Activated T-cell treated with anti-CD3 and anti-CD28 coated beads, Interleukin-2, amount 50 U/mL, for 72 hours (primary cell): ENCODE measurements around the gene CDH4. TPM values are rescaled to one million over a fixed set of nuclear protein-coding genes. Genes with fewer than 3 reads are reported as not detected.

Experiments
- ATAC-seq, 2 donors: fragments of 150-1000 bp; cut with Tn5 transposase; replicated peaks in 1 of 2; 2 replicates each; pipeline ENCODE4 v1.10.0; 2021; ENCODE audit warnings: moderate library complexity in 2 of 2, mild to moderate bottlenecking in 1 of 2
- DNase-seq, 2 donors: peaks; one replicate each; pipeline ENCODE4 v3.0.0; 2021 to 2022; ENCODE audit warnings: mixed read lengths in 1 of 2
- H3K27ac Mint-ChIP-seq: one replicate; pipeline ENCODE4 v1.8.0; 2022; ENCODE audit warnings: mild to moderate bottlenecking, moderate library complexity, mixed read lengths
- H3K27me3 Mint-ChIP-seq: one replicate; pipeline ENCODE4 v1.8.0; 2022; ENCODE audit warnings: low read depth, mixed read lengths
- H3K36me3 Mint-ChIP-seq, 2 donors: one replicate each; pipeline ENCODE4 v1.8.0; 2022; ENCODE audit warnings: mixed read lengths in 2 of 2, mild to moderate bottlenecking in 1 of 2; ENCODE audit not compliant: insufficient read depth in 2 of 2
- H3K4me1 Mint-ChIP-seq: one replicate; pipeline ENCODE4 v1.8.0; 2022; ENCODE audit warnings: low read depth, mixed read lengths
- H3K4me3 Mint-ChIP-seq, 2 donors: one replicate each; pipeline ENCODE4 v1.8.0; 2022; ENCODE audit warnings: mild to moderate bottlenecking in 2 of 2, mixed read lengths in 2 of 2, moderate library complexity in 2 of 2
- H3K9me3 Mint-ChIP-seq, 2 donors: one replicate each; pipeline ENCODE4 v1.8.0; 2022; ENCODE audit warnings: mixed read lengths in 2 of 2
- total RNA-seq, 2 donors: library from RNA; stranded (reverse); gene quantifications; one replicate each; pipeline ENCODE4 v1.2.3, GENCODE V29; 2022

CDH4 gene
- total RNA-seq, 2 donors from 2014 or later: 0.17 to 0.35 TPM

GRCh38 chr20:61815176-61815575, 563.1 kb downstream of the CDH4 start:
- H3K9me3 Mint-ChIP-seq: no peaks in the 10 kb centered on the region
- H3K36me3 Mint-ChIP-seq: no peaks in the 10 kb centered on the region
- DNase-seq: no peak
- no peak for ATAC-seq
- H3K27ac Mint-ChIP-seq: no peak overlapping the region
- no peak overlapping the region for H3K4me3 Mint-ChIP-seq
- no peaks in the 10 kb centered on the region for H3K4me1 Mint-ChIP-seq
- no peaks in the 10 kb centered on the region for H3K27me3 Mint-ChIP-seq

DNA sequence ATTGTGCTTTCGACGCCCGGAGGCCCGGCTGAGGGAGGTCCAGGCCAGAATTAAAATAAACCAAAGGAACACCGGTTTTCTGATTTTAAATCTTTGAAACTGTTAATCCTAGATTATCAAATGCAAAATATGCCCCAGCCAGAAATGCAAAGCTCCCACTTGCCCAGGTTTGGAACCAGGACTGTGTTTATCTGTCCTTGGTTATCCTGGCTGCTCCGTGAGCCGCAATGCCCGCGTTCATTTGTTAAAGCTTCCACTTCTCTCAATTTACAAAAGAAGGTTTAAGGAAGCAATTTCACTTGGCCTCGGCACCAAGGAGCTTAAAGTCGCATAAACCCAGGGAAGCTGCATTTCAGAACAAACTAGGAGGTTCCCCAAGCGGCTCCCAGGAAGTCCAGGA, 563.6 kb downstream of the CDH4 start:
- Mint-ChIP-seq H3K4me1 (no peaks in the 10 kb centered on the region), H3K36me3 (no peaks in the 10 kb centered on the region), H3K4me3 (no peak overlapping the region), H3K9me3 (no peaks in the 10 kb centered on the region), H3K27me3 (no peaks in the 10 kb centered on the region), H3K27ac (no peak overlapping the region)
- no peak for ATAC-seq
- DNase-seq: no peak

GRCh38 chr20:61816606-61817460, 564.8 kb downstream of the CDH4 start:
- H3K27ac Mint-ChIP-seq: no peak overlapping the region
- no peaks in the 10 kb centered on the region for H3K4me1 Mint-ChIP-seq
- no peaks in the 10 kb centered on the region for H3K27me3 Mint-ChIP-seq
- DNase-seq (no peak), ATAC-seq (no peak)
- H3K9me3 Mint-ChIP-seq: no peaks in the 10 kb centered on the region
- no peaks in the 10 kb centered on the region for H3K36me3 Mint-ChIP-seq
- H3K4me3 Mint-ChIP-seq: no peak overlapping the region

GRCh38 chr20:61817575-61817974, 565.5 kb downstream of the CDH4 start:
- Mint-ChIP-seq H3K4me1 (no peaks in the 10 kb centered on the region), H3K27me3 (no peaks in the 10 kb centered on the region), H3K36me3 (no peaks in the 10 kb centered on the region), H3K4me3 (no peak overlapping the region), H3K9me3 (no peaks in the 10 kb centered on the region), H3K27ac (no peak overlapping the region)
- no peak for ATAC-seq
- DNase-seq: no peak

DNA sequence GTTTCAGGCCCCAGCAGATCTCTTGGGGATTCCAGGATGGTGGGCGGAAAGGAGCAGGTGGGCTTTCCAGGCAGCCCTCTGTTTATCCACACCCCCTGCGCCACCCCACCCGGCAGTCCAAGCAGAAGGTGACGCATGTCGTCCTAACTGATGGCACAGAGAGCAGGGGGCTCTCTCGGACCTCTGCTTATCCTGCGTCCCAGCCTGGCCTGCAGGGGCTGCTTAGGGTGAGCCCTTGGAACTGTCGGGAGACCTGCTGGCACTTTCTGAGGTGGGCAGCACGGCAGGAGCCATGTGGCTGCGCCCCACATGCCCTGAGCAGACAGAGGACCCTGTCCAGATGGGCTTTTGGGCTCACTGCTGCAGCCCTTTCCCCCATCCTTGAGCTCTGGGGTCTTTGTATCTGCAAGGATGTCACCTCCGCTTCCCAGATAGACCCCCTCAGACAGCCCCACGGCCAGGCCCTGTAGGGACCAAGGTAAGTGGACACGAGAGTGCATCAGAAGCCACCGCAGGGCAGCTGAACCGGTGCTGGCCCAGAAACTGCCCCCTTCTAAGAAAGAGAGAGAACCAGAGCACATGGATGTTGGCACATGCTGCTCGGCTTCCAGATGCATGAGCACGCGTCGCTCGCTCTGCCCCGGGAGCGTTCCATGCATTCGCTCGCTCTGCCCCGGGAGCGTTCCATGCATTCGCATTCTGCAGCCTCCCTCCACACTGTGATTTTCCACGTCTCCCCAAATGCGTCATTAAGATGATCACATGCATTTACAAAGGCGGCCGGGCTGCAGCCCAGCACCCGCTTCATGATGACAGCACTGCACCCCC, 566.9 kb downstream of the CDH4 start:
- Mint-ChIP-seq H3K36me3 (peaks cover 0 to 3% of the 10 kb centered on the region in 2 donors), H3K4me1 (no peaks in the 10 kb centered on the region), H3K4me3 (no peak overlapping the region), H3K27ac (no peak overlapping the region), H3K27me3 (no peaks in the 10 kb centered on the region), H3K9me3 (peaks cover 3 to 4% of the 10 kb centered on the region in 2 donors)
- DNase-seq (no peak), ATAC-seq (no peak)

- H3K27ac Mint-ChIP-seq: no peak overlapping the region
- no peak for ATAC-seq
- H3K4me3 Mint-ChIP-seq: no peak overlapping the region
- DNase-seq: no peak
- H3K36me3 Mint-ChIP-seq: peaks cover 0 to 3% of the 10 kb centered on the region in 2 donors
- no peaks in the 10 kb centered on the region for H3K27me3 Mint-ChIP-seq
- no peaks in the 10 kb centered on the region for H3K4me1 Mint-ChIP-seq
- H3K9me3 Mint-ChIP-seq: peaks cover 3 to 4% of the 10 kb centered on the region in 2 donors
Observed at GRCh38 chr20:61819574-61819846, 567.4 kb downstream of the CDH4 start.

- Mint-ChIP-seq H3K4me3 (no peak overlapping the region), H3K36me3 (peaks cover 0 to 3% of the 10 kb centered on the region in 2 donors), H3K9me3 (peaks cover 3 to 4% of the 10 kb centered on the region in 2 donors), H3K27ac (no peak overlapping the region), H3K4me1 (no peaks in the 10 kb centered on the region), H3K27me3 (no peaks in the 10 kb centered on the region)
- DNase-seq (no peak), ATAC-seq (no peak)
Observed at GRCh38 chr20:61819921-61820825, 568.1 kb downstream of the CDH4 start.

DNA sequence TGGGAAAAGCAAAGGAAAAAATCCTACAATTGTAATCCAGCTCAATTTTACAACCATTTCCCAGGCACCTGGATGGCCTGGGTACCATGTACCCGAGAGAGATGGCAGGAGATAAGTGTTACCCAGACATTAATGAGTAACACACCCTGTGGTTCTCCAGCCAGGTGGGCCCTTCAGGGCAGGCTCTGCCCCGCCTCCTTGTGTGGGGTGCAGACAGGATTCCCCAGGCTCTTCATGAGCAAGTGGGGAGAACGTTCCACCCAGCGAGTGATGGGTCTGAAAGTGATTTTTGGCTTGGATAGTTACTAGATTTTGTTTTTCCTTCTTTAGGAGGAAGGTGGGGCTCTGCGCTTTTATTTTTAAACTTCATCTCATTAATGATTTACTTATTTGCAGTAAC, 569.7 kb downstream of the CDH4 start:
- Mint-ChIP-seq H3K27ac (no peak overlapping the region), H3K4me1 (no peaks in the 10 kb centered on the region), H3K4me3 (no peak overlapping the region), H3K36me3 (peaks cover 0 to 3% of the 10 kb centered on the region in 2 donors), H3K9me3 (peaks cover 3 to 4% of the 10 kb centered on the region in 2 donors), H3K27me3 (no peaks in the 10 kb centered on the region)
- no peak for ATAC-seq
- no peak for DNase-seq

- Mint-ChIP-seq H3K9me3 (peaks cover 3 to 4% of the 10 kb centered on the region in 2 donors), H3K4me1 (no peaks in the 10 kb centered on the region), H3K36me3 (peaks cover 0 to 3% of the 10 kb centered on the region in 2 donors), H3K27ac (no peak overlapping the region), H3K4me3 (no peak overlapping the region), H3K27me3 (no peaks in the 10 kb centered on the region)
- ATAC-seq (no peak), DNase-seq (no peak)
Observed at GRCh38 chr20:61822396-61822795, 570.3 kb downstream of the CDH4 start.

- H3K4me1 Mint-ChIP-seq: no peaks in the 10 kb centered on the region
- no peak for ATAC-seq
Observed at GRCh38 chr20:61823242-61823641, 571.2 kb downstream of the CDH4 start.

DNA sequence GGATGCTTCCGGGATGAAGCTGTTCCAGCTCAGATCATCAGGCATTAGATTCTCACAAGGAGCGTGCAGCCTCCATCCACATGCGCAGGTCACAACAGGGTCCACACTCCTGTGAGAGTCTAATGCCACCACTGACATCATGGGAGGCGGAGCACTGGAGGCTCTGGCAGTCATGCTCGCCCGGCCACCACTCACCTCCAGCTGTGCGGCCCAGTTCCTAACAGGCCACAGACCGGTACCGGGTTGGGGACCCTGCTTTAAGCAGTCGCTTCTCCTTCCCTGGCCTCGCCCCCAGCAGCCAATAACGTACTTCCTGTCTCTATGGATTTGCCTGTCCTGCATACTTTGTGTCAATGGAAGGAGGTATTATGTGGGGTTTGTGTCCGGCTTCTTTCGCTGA, 576.8 kb downstream of the CDH4 start:
- H3K9me3 Mint-ChIP-seq: no peaks in the 10 kb centered on the region
- no peak overlapping the region for H3K4me3 Mint-ChIP-seq

More at GRCh38 chr20:61823242-61823641, 571.2 kb downstream of the CDH4 start:
- Mint-ChIP-seq H3K36me3 (peaks cover 0 to 3% of the 10 kb centered on the region in 2 donors), H3K9me3 (peaks cover 3 to 4% of the 10 kb centered on the region in 2 donors), H3K27me3 (no peaks in the 10 kb centered on the region), H3K4me3 (no peak overlapping the region), H3K27ac (no peak overlapping the region)
- DNase-seq: no peak

GRCh38 chr20:61829526-61829925, 577.5 kb downstream of the CDH4 start:
- no peak for DNase-seq
- Mint-ChIP-seq H3K36me3 (no peaks in the 10 kb centered on the region), H3K9me3 (no peaks in the 10 kb centered on the region), H3K27me3 (no peaks in the 10 kb centered on the region), H3K4me1 (no peaks in the 10 kb centered on the region), H3K4me3 (no peak overlapping the region), H3K27ac (no peak overlapping the region)
- no peak for ATAC-seq

More for the DNA sequence above, 576.8 kb downstream of the CDH4 start:
- no peak for ATAC-seq
- Mint-ChIP-seq H3K36me3 (no peaks in the 10 kb centered on the region), H3K27me3 (no peaks in the 10 kb centered on the region), H3K27ac (no peak overlapping the region), H3K4me1 (no peaks in the 10 kb centered on the region)
- no peak for DNase-seq
